GM12878 (cell line): Measurements from ENCODE around the gene CCNI. TPM values are rescaled to one million over a fixed set of nuclear protein-coding genes. Genes with fewer than 3 reads are reported as not detected.

Source experiments
- HDAC2 ChIP-seq: fragments of 200-600 bp; sonication (generic); IDR thresholded peaks from 2 replicates; pipeline ENCODE4 v1.6.1; 2017
- MEF2A ChIP-seq: IDR thresholded peaks from 2 replicates; pipeline ENCODE4 v1.6.1; 2011; ENCODE audit warnings: low read depth, mild to moderate bottlenecking, low read length, moderate library complexity; ENCODE audit not compliant: insufficient read depth
- SIX5 ChIP-seq: IDR thresholded peaks from 2 replicates; pipeline ENCODE4 v1.6.1; 2011; ENCODE audit warnings: mild to moderate bottlenecking, low read depth, low read length, moderate library complexity; ENCODE audit not compliant: severe bottlenecking
- polyA plus RNA-seq, 11 experiments: library from polyadenylated mRNA; depleted of rRNA in 4 of 11; unstranded in 6 of 11; stranded (reverse) in 5 of 11; fragments of >200 nt; fragmentation: Nextera tagmentation in 4 of 11; fragmentation: Illumina TruSeq in 1 of 11; extraction: Ambion mirVana in 4 of 11; extraction: Trizol in 1 of 11; gene quantifications; 1 replicate in 1 of 11; 2 replicates in 10 of 11; pipeline versions ENCODE4 v1.2.1 to v1.2.3, GENCODE V29; 2011 to 2016; ENCODE audit warnings: inconsistent platforms in 2 of 11, missing spikeins in 2 of 11, low read depth in 1 of 11
- total RNA-seq, 4 experiments: library from RNA; depleted of rRNA in 3 of 4; stranded (reverse); fragments of >200 nt in 3 of 4; fragmentation: Illumina TruSeq in 1 of 4; extraction: Trizol in 1 of 4; gene quantifications; 2 replicates each; pipeline versions ENCODE4 v1.2.1 to v1.2.3, GENCODE V29; 2013 to 2021
- TF ChIP-seq, protein P1 (sequence below): IDR thresholded peaks from 2 replicates; pipeline ENCODE4 v1.6.1; 2012; ENCODE audit warnings: low read length, inconsistent platforms

Gene CCNI
- total and polyA plus RNA-seq, 10 of the 15 experiments (the other 5 are each of a cell fraction or from before 2014, with no cell fraction given) = 70.6 to 178 (median 105) TPM

DNA sequence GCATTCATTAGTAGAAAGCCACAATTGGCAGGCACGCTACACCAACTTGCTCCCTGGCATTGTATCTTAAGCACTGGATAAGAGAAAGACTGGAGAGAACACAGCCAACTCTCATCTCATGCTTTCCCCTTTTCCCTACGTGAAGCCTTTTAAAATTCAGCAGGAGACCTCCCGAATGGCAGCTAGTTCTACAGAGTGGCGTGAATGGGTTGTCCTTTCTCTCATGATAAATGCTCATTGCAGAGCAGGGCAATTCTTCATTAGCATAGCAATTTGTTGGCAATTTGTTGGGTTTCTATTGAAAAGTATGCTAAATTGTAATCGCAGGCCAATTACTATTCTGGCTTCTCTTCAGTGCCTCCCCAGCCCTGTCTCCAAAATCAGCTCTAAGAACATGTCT lies 78.3 kb downstream of the CCNI start (continued):
- TF ChIP-seq, protein P1, sequence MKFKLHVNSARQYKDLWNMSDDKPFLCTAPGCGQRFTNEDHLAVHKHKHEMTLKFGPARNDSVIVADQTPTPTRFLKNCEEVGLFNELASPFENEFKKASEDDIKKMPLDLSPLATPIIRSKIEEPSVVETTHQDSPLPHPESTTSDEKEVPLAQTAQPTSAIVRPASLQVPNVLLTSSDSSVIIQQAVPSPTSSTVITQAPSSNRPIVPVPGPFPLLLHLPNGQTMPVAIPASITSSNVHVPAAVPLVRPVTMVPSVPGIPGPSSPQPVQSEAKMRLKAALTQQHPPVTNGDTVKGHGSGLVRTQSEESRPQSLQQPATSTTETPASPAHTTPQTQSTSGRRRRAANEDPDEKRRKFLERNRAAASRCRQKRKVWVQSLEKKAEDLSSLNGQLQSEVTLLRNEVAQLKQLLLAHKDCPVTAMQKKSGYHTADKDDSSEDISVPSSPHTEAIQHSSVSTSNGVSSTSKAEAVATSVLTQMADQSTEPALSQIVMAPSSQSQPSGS = no peak
- TF ChIP-seq SIX5 (no peak), HDAC2 (no peak), MEF2A (no peak)

Other genes starting within 250 kb of the CCNI start
- gene SOWAHB, start 177.8 kb downstream of the CCNI start, total RNA-seq (2014; rRNA removed) = 0.05 and 0.06 TPM in 2 replicates
- 0.04 and 0.09 TPM in 2 replicates for gene SOWAHB, start 177.8 kb downstream of the CCNI start, total RNA-seq (2014; rRNA removed; fragmentation: Illumina TruSeq; extraction: Trizol)
- 0.05 and 0.10 TPM in 2 replicates for gene SOWAHB, start 177.8 kb downstream of the CCNI start, total RNA-seq (2021)
- gene SOWAHB, start 177.8 kb downstream of the CCNI start, polyA plus RNA-seq (2011; rRNA removed) = 0.03 TPM in 1 of 2 replicates, not detected in the other
- 0.01 and 0.06 TPM in 2 replicates for gene SOWAHB, start 177.8 kb downstream of the CCNI start, polyA plus RNA-seq (2014; fragmentation: Illumina TruSeq; extraction: Trizol)
- gene SOWAHB, start 177.8 kb downstream of the CCNI start, polyA plus RNA-seq (2014; fragmentation: Nextera tagmentation; extraction: Ambion mirVana) = not detected
- gene SOWAHB, start 177.8 kb downstream of the CCNI start, polyA plus RNA-seq (2014; rRNA removed) = 0.04 and 0.13 TPM in 2 replicates
- not detected for gene SOWAHB, start 177.8 kb downstream of the CCNI start, polyA plus RNA-seq (2016; fragmentation: Nextera tagmentation; extraction: Ambion mirVana)
- 62.6 and 74.3 TPM in 2 replicates for gene SEPTIN11, start 126.2 kb downstream of the CCNI start, total RNA-seq (2014; rRNA removed)
- gene SEPTIN11, start 126.2 kb downstream of the CCNI start, total RNA-seq (2014; rRNA removed; fragmentation: Illumina TruSeq; extraction: Trizol) = 156 and 160 TPM in 2 replicates
- 89.7 and 99.9 TPM in 2 replicates for gene SEPTIN11, start 126.2 kb downstream of the CCNI start, total RNA-seq (2021)
- 154 and 201 TPM in 2 replicates for gene SEPTIN11, start 126.2 kb downstream of the CCNI start, polyA plus RNA-seq (2011; rRNA removed)
- 89.0 and 102 TPM in 2 replicates for gene SEPTIN11, start 126.2 kb downstream of the CCNI start, polyA plus RNA-seq (2014; fragmentation: Illumina TruSeq; extraction: Trizol)
- 10 to 100 TPM; 24.7 to 27.1 TPM for gene SEPTIN11, start 126.2 kb downstream of the CCNI start, polyA plus RNA-seq (2014; fragmentation: Nextera tagmentation; extraction: Ambion mirVana)
- 46.7 and 49.4 TPM in 2 replicates for gene SEPTIN11, start 126.2 kb downstream of the CCNI start, polyA plus RNA-seq (2014; rRNA removed)
- gene SEPTIN11, start 126.2 kb downstream of the CCNI start, polyA plus RNA-seq (2016; fragmentation: Nextera tagmentation; extraction: Ambion mirVana) = 10 to 100 TPM; 93.5 to 93.9 TPM
- 4.3 and 6.1 TPM in 2 replicates for gene CCNG2, start 81.2 kb upstream of the CCNI start, total RNA-seq (2014; rRNA removed)
- gene CCNG2, start 81.2 kb upstream of the CCNI start, total RNA-seq (2014; rRNA removed; fragmentation: Illumina TruSeq; extraction: Trizol) = 5.9 and 7.7 TPM in 2 replicates
- 13.7 and 15.2 TPM in 2 replicates for gene CCNG2, start 81.2 kb upstream of the CCNI start, total RNA-seq (2021)
- 70.6 and 111 TPM in 2 replicates for gene CCNG2, start 81.2 kb upstream of the CCNI start, polyA plus RNA-seq (2011; rRNA removed)
- gene CCNG2, start 81.2 kb upstream of the CCNI start, polyA plus RNA-seq (2014; fragmentation: Illumina TruSeq; extraction: Trizol) = 11.8 and 17.4 TPM in 2 replicates
- 1 to 10 TPM; 1.9 to 3.5 TPM for gene CCNG2, start 81.2 kb upstream of the CCNI start, polyA plus RNA-seq (2014; fragmentation: Nextera tagmentation; extraction: Ambion mirVana)
- gene CCNG2, start 81.2 kb upstream of the CCNI start, polyA plus RNA-seq (2014; rRNA removed) = 6.7 and 9.8 TPM in 2 replicates
- 1 to 10 TPM; 5.6 to 5.9 TPM for gene CCNG2, start 81.2 kb upstream of the CCNI start, polyA plus RNA-seq (2016; fragmentation: Nextera tagmentation; extraction: Ambion mirVana)